Natural killer cell (primary cell): Measurements from ENCODE around the gene FYN. TPM values are rescaled to one million over a fixed set of nuclear protein-coding genes. Genes with fewer than 3 reads are reported as not detected.

Experiments
- ATAC-seq, 3 donors: fragments of 150-1000 bp in 2 of 3; fragments of 200-7000 bp in 1 of 3; cut with Tn5 transposase; 1 replicate in 1 of 3; 2 replicates in 2 of 3; pipeline ENCODE4 v1.10.0; 2021; ENCODE audit warnings: mild to moderate bottlenecking in 2 of 3, moderate library complexity in 2 of 3
- DNase-seq, 2 donors: peaks; one replicate each; pipeline versions ENCODE4 v3.0.0 to v3.0.0-alpha.2; 2013 to 2021; ENCODE audit warnings: mixed read lengths in 1 of 2
- H3K27ac ChIP-seq: one replicate; pipeline ENCODE4 v1.5.1; 2013; ENCODE audit warnings: mild to moderate bottlenecking, low read length
- H3K27me3 ChIP-seq: one replicate; pipeline ENCODE4 v1.6.1; 2013; ENCODE audit warnings: low read length; ENCODE audit not compliant: control insufficient read depth, insufficient read depth
- H3K36me3 ChIP-seq: one replicate; pipeline ENCODE4 v1.6.1; 2013; ENCODE audit warnings: low read length; ENCODE audit not compliant: control insufficient read depth, insufficient read depth
- H3K4me1 ChIP-seq: one replicate; pipeline ENCODE4 v1.6.1; 2013; ENCODE audit warnings: low read length; ENCODE audit not compliant: control insufficient read depth, insufficient read depth
- H3K4me3 ChIP-seq: one replicate; pipeline ENCODE4 v1.5.1; 2013; ENCODE audit warnings: low read length
- H3K9me3 ChIP-seq: one replicate; pipeline ENCODE4 v1.6.1; 2013; ENCODE audit warnings: low read length; ENCODE audit not compliant: control insufficient read depth, insufficient read depth
- H3K27ac Mint-ChIP-seq, 2 donors: one replicate each; pipeline ENCODE4 v1.8.0; 2022; ENCODE audit warnings: mild to moderate bottlenecking in 2 of 2, mixed read lengths in 2 of 2, moderate library complexity in 1 of 2
- H3K27me3 Mint-ChIP-seq, 2 donors: one replicate each; pipeline ENCODE4 v1.8.0; 2022; ENCODE audit warnings: low read depth in 2 of 2, mixed read lengths in 2 of 2
- H3K36me3 Mint-ChIP-seq: one replicate; pipeline ENCODE4 v1.8.0; 2022; ENCODE audit warnings: mixed read lengths
- H3K4me1 Mint-ChIP-seq, 2 donors: one replicate each; pipeline ENCODE4 v1.8.0; 2022; ENCODE audit warnings: mixed read lengths in 2 of 2
- H3K4me3 Mint-ChIP-seq: one replicate; pipeline ENCODE4 v1.8.0; 2022; ENCODE audit warnings: mild to moderate bottlenecking, moderate library complexity, mixed read lengths
- H3K9me3 Mint-ChIP-seq, 2 donors: one replicate each; pipeline ENCODE4 v1.8.0; 2022; ENCODE audit warnings: mixed read lengths in 2 of 2
- WGBS: methylation state at CpG from one replicate; pipeline ENCODE4 v1.1.7; 2013; ENCODE audit warnings: missing lambda C conversion rate; ENCODE audit not compliant: insufficient coverage; 5-methylcytosine and 5-hydroxymethylcytosine counted together
- intact Hi-C: fragments of 100-400 bp; cut with micrococcal nuclease; formaldehyde crosslinking; loops from one replicate; pipeline ENCODE4 v1.14.2; 2022
- total RNA-seq, 4 donors: library from RNA; stranded (reverse); fragments of 120-200 nt in 1 of 4; gene quantifications; one replicate each; pipeline versions ENCODE4 v1.2.3 to v1.2.4, GENCODE V29; 2013 to 2022
- TF ChIP-seq, protein P1 (sequence below): fragments of 200-600 bp; IDR thresholded peaks from one replicate; pipeline ENCODE4 v1.8.0; 2022; ENCODE audit warnings: antibody characterized with exemption

Gene FYN
- total RNA-seq, 3 donors from 2014 or later (not counting 1 experiment from before 2014, with no cell fraction given): 616 to 757 (median 713) TPM

GRCh38 chr6:111727041-111727440 lies 146.2 kb downstream of the FYN start:
- peaks cover 89 to 96% of the 10 kb centered on the region in 2 donors for H3K4me1 Mint-ChIP-seq
- H3K4me3 Mint-ChIP-seq: peak overlapping the region; percentile 6

GRCh38 chr6:111725446-111726112 lies 147.7 kb downstream of the FYN start:
- WGBS: 94% methylated on average over 7 of the region's 7 CpGs
- ATAC-seq: no peak

More at GRCh38 chr6:111727041-111727440, 146.2 kb downstream of the FYN start:
- intact Hi-C loops: no loop called here
- peaks cover 8% of the 10 kb centered on the region for H3K36me3 ChIP-seq
- H3K27ac ChIP-seq: no peak overlapping the region
- H3K4me1 ChIP-seq: peaks cover 70% of the 10 kb centered on the region
- Mint-ChIP-seq H3K36me3 (no peaks in the 10 kb centered on the region), H3K27me3 (no peaks in the 10 kb centered on the region), H3K9me3 (no peaks in the 10 kb centered on the region), H3K27ac (peak overlapping the region; percentile 90 to 100)
- TF ChIP-seq, protein P1, sequence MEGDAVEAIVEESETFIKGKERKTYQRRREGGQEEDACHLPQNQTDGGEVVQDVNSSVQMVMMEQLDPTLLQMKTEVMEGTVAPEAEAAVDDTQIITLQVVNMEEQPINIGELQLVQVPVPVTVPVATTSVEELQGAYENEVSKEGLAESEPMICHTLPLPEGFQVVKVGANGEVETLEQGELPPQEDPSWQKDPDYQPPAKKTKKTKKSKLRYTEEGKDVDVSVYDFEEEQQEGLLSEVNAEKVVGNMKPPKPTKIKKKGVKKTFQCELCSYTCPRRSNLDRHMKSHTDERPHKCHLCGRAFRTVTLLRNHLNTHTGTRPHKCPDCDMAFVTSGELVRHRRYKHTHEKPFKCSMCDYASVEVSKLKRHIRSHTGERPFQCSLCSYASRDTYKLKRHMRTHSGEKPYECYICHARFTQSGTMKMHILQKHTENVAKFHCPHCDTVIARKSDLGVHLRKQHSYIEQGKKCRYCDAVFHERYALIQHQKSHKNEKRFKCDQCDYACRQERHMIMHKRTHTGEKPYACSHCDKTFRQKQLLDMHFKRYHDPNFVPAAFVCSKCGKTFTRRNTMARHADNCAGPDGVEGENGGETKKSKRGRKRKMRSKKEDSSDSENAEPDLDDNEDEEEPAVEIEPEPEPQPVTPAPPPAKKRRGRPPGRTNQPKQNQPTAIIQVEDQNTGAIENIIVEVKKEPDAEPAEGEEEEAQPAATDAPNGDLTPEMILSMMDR: no peak
- H3K27me3 ChIP-seq: no peaks in the 10 kb centered on the region
- H3K4me3 ChIP-seq: no peak overlapping the region
- H3K9me3 ChIP-seq: no peaks in the 10 kb centered on the region
- 98% methylated on average over 5 of the region's 5 CpGs for WGBS
- DNase-seq (no peak), ATAC-seq (no peak)

GRCh38 chr6:111724505-111724904 lies 148.7 kb downstream of the FYN start:
- Histone ChIP-seq H3K4me3 (no peak overlapping the region), H3K27me3 (no peaks in the 10 kb centered on the region), H3K4me1 (peaks cover 66% of the 10 kb centered on the region), H3K36me3 (peaks cover 12% of the 10 kb centered on the region), H3K27ac (peak overlapping the region; percentile 72), H3K9me3 (no peaks in the 10 kb centered on the region)
- no peaks in the 10 kb centered on the region for H3K9me3 Mint-ChIP-seq
- H3K27me3 Mint-ChIP-seq: no peaks in the 10 kb centered on the region
- TF ChIP-seq, protein P1: no peak
- 7% methylated on average over 3 of the region's 3 CpGs for WGBS
- H3K36me3 Mint-ChIP-seq: peaks cover 6% of the 10 kb centered on the region
- H3K27ac Mint-ChIP-seq: peak overlapping the region; percentile 90 to 100
- H3K4me3 Mint-ChIP-seq: peak overlapping the region; percentile 85
- intact Hi-C loops: no loop called here
- ATAC-seq (peak; percentile 40 to 57 (median 46)), DNase-seq (peak in 1 of 2 donors; percentile 65)
- peaks cover 88 to 96% of the 10 kb centered on the region in 2 donors for H3K4me1 Mint-ChIP-seq

More at GRCh38 chr6:111725446-111726112, 147.7 kb downstream of the FYN start:
- intact Hi-C loops: no loop called here
- H3K4me1 Mint-ChIP-seq: peaks cover 89 to 96% of the 10 kb centered on the region in 2 donors
- H3K36me3 Mint-ChIP-seq: peaks cover 6% of the 10 kb centered on the region
- H3K9me3 ChIP-seq: no peaks in the 10 kb centered on the region
- no peaks in the 10 kb centered on the region for H3K9me3 Mint-ChIP-seq
- DNase-seq: peak in 1 of 2 donors; percentile 36
- no peak overlapping the region for H3K4me3 ChIP-seq
- no peaks in the 10 kb centered on the region for H3K27me3 Mint-ChIP-seq
- no peaks in the 10 kb centered on the region for H3K27me3 ChIP-seq
- TF ChIP-seq, protein P1: no peak
- H3K4me3 Mint-ChIP-seq: no peak overlapping the region
- H3K4me1 ChIP-seq: peaks cover 69% of the 10 kb centered on the region
- H3K36me3 ChIP-seq: peaks cover 11% of the 10 kb centered on the region
- peak overlapping the region; percentile 72 for H3K27ac ChIP-seq
- peak overlapping the region; percentile 90 to 100 for H3K27ac Mint-ChIP-seq
